ENCODE measurements around the gene MBTPS2.

Gene MBTPS2

GRCh38 chrX:21912220-21912619 is 72.8 kb downstream of the MBTPS2 start:
- Histone ChIP-seq H3K4me3 (ENCODE audit: low read length) (no peak overlapping the region), H3K36me3 (ENCODE audit: control insufficient read depth, insufficient read depth, low read length) (no peaks in the 10 kb centered on the region), H3K27me3 (ENCODE audit: control insufficient read depth, insufficient read depth, low read length) (no peaks in the 10 kb centered on the region), H3K4me1 (ENCODE audit: control insufficient read depth, insufficient read depth, low read length) (no peaks in the 10 kb centered on the region), H3K9me3 (ENCODE audit: control insufficient read depth, low read length) (no peaks in the 10 kb centered on the region), H3K9ac (ENCODE audit: low read length) (no peak overlapping the region)

- Histone ChIP-seq H3K9me3 (ENCODE audit: control insufficient read depth, low read length) (no peaks in the 10 kb centered on the region), H3K4me3 (ENCODE audit: low read length) (no peak overlapping the region), H3K4me1 (ENCODE audit: control insufficient read depth, insufficient read depth, low read length) (no peaks in the 10 kb centered on the region), H3K27me3 (ENCODE audit: control insufficient read depth, insufficient read depth, low read length) (no peaks in the 10 kb centered on the region), H3K36me3 (ENCODE audit: control insufficient read depth, insufficient read depth, low read length) (no peaks in the 10 kb centered on the region), H3K9ac (ENCODE audit: low read length) (no peak overlapping the region)
Observed at GRCh38 chrX:21912989-21913388, 73.6 kb downstream of the MBTPS2 start.

DNA sequence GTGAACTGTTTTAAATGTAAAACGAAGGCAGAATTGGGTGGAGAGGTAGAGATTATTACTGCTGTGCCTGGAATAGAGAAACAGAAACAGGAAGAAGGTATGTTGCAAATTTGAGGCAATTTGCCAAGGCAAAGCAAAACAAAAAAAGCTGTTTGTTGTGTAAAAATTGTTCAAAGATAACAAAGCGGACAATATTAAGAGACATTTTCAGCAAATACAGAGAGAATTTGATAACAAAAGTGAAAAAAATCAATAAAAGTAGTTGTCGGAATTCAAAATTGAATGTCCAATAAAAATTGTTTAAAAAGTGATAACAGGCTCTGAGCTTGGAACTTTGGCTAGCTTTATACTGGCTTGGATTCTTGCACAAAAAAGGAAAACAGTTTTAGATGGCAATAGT is 86.7 kb downstream of the MBTPS2 start:
- H3K27me3 ChIP-seq (ENCODE audit: control insufficient read depth, insufficient read depth, low read length): no peaks in the 10 kb centered on the region
- no peaks in the 10 kb centered on the region for H3K9me3 ChIP-seq (ENCODE audit: control insufficient read depth, low read length)
- no peak overlapping the region for H3K9ac ChIP-seq (ENCODE audit: low read length)
- no peak overlapping the region for H3K4me3 ChIP-seq (ENCODE audit: low read length)
- no peaks in the 10 kb centered on the region for H3K36me3 ChIP-seq (ENCODE audit: control insufficient read depth, insufficient read depth, low read length)
- H3K4me1 ChIP-seq (ENCODE audit: control insufficient read depth, insufficient read depth, low read length): no peaks in the 10 kb centered on the region

- H3K36me3 ChIP-seq (ENCODE audit: control insufficient read depth, insufficient read depth, low read length): no peaks in the 10 kb centered on the region
- H3K9ac ChIP-seq (ENCODE audit: low read length): no peak overlapping the region
- H3K4me1 ChIP-seq (ENCODE audit: control insufficient read depth, insufficient read depth, low read length): no peaks in the 10 kb centered on the region
- no peaks in the 10 kb centered on the region for H3K9me3 ChIP-seq (ENCODE audit: control insufficient read depth, low read length)
- no peaks in the 10 kb centered on the region for H3K27me3 ChIP-seq (ENCODE audit: control insufficient read depth, insufficient read depth, low read length)
- no peak overlapping the region for H3K4me3 ChIP-seq (ENCODE audit: low read length)
Observed at GRCh38 chrX:21926527-21927278, 87.3 kb downstream of the MBTPS2 start.

DNA sequence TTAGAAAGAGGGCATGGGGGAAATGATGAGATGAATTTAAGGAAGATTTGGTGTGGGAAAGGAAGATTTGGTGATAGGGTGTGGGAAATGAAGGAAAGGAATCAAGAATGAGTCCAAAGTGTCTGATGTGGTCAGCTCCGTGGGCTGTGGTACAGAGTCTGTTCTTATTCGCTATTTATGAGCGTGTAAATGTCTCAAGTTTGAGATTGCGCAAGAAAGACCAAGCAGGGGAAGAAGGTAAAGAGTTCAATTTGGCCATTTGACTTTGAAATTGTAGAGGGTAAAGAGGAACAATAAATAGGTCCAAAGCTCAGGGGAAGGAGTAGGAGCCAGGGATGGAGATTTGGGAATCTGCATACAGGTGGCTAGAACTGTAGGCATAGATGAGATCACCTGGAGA is 89.8 kb downstream of the MBTPS2 start:
- H3K9me3 ChIP-seq (ENCODE audit: control insufficient read depth, low read length): no peaks in the 10 kb centered on the region
- no peaks in the 10 kb centered on the region for H3K27me3 ChIP-seq (ENCODE audit: control insufficient read depth, insufficient read depth, low read length)
- no peak overlapping the region for H3K4me3 ChIP-seq (ENCODE audit: low read length)
- H3K4me1 ChIP-seq (ENCODE audit: control insufficient read depth, insufficient read depth, low read length): no peaks in the 10 kb centered on the region
- no peak overlapping the region for H3K9ac ChIP-seq (ENCODE audit: low read length)
- no peaks in the 10 kb centered on the region for H3K36me3 ChIP-seq (ENCODE audit: control insufficient read depth, insufficient read depth, low read length)

DNA sequence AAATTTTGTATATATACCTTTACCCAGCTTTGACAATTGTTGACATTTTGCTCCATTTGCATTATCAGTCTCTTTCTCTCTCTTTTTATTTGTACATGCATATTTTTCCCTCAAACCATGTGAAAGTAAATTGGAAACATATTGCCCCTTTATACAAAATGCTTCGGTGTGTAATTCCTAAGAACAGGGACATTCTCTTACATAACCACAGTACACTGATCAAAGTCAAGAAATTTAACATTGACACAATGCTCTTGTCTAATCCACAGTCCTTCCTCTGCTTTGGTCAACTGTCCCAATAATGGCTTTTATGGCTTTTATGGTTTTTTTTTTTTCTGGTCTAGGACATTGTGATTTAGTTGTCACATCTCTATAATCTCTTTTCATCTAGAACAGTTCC is 91.6 kb downstream of the MBTPS2 start:
- Histone ChIP-seq H3K9ac (ENCODE audit: low read length) (no peak overlapping the region), H3K9me3 (ENCODE audit: control insufficient read depth, low read length) (no peaks in the 10 kb centered on the region), H3K4me1 (ENCODE audit: control insufficient read depth, insufficient read depth, low read length) (no peaks in the 10 kb centered on the region), H3K36me3 (ENCODE audit: control insufficient read depth, insufficient read depth, low read length) (no peaks in the 10 kb centered on the region), H3K27me3 (ENCODE audit: control insufficient read depth, insufficient read depth, low read length) (no peaks in the 10 kb centered on the region), H3K4me3 (ENCODE audit: low read length) (no peak overlapping the region)

DNA sequence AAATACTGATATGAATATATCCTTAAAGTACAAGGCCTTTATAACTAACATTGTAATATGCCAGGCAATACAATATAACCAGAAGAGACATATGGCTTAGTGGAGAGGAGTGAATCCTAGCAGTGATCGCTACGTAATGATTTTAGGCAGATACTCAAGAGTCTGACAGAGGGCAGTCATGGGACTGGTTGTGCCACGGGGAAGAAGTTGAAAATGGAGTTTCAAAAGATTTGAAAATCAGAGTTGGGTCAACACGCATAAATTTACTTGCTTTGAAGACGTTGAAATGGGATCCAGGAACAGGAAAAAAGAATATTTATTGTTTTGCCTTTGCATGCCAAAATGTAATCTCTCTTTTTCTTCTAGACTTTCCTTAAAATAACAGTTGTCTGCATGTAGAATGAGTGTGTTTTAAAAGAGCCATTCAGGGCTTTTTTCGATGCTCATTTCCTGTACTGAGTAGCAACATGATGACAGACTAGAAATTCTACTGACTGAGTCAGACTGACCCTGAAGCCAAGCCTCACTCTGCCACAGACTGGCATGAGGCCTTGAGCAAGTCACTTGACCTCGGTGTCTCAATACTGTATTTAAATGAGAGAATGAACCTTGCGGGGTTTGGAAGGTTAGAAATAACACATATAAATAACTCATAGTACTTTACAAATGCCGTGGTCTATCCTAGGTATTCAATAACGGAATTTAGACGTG is 93.0 kb downstream of the MBTPS2 start:
- H3K36me3 ChIP-seq (ENCODE audit: control insufficient read depth, insufficient read depth, low read length): no peaks in the 10 kb centered on the region
- H3K4me3 ChIP-seq (ENCODE audit: low read length): no peak overlapping the region
- H3K9ac ChIP-seq (ENCODE audit: low read length): no peak overlapping the region
- H3K9me3 ChIP-seq (ENCODE audit: control insufficient read depth, low read length): no peaks in the 10 kb centered on the region
- H3K4me1 ChIP-seq (ENCODE audit: control insufficient read depth, insufficient read depth, low read length): no peaks in the 10 kb centered on the region
- no peaks in the 10 kb centered on the region for H3K27me3 ChIP-seq (ENCODE audit: control insufficient read depth, insufficient read depth, low read length)

- H3K9me3 ChIP-seq (ENCODE audit: control insufficient read depth, low read length): no peaks in the 10 kb centered on the region
- no peaks in the 10 kb centered on the region for H3K27me3 ChIP-seq (ENCODE audit: control insufficient read depth, insufficient read depth, low read length)
- no peak overlapping the region for H3K4me3 ChIP-seq (ENCODE audit: low read length)
- no peaks in the 10 kb centered on the region for H3K36me3 ChIP-seq (ENCODE audit: control insufficient read depth, insufficient read depth, low read length)
- H3K4me1 ChIP-seq (ENCODE audit: control insufficient read depth, insufficient read depth, low read length): no peaks in the 10 kb centered on the region
- no peak overlapping the region for H3K9ac ChIP-seq (ENCODE audit: low read length)
Observed at GRCh38 chrX:21933077-21933476, 93.7 kb downstream of the MBTPS2 start.

GRCh38 chrX:21934414-21934813 is 95.0 kb downstream of the MBTPS2 start:
- H3K9me3 ChIP-seq (ENCODE audit: control insufficient read depth, low read length): no peaks in the 10 kb centered on the region
- H3K9ac ChIP-seq (ENCODE audit: low read length): no peak overlapping the region
- no peaks in the 10 kb centered on the region for H3K36me3 ChIP-seq (ENCODE audit: control insufficient read depth, insufficient read depth, low read length)
- no peaks in the 10 kb centered on the region for H3K27me3 ChIP-seq (ENCODE audit: control insufficient read depth, insufficient read depth, low read length)
- H3K4me1 ChIP-seq (ENCODE audit: control insufficient read depth, insufficient read depth, low read length): no peaks in the 10 kb centered on the region
- no peak overlapping the region for H3K4me3 ChIP-seq (ENCODE audit: low read length)
